ENCODE results near the gene BPIFB1.
A peak's percentile ranks its signal among the peaks of the same experiment; 100 is the strongest.

BPIFB1 gene

DNA sequence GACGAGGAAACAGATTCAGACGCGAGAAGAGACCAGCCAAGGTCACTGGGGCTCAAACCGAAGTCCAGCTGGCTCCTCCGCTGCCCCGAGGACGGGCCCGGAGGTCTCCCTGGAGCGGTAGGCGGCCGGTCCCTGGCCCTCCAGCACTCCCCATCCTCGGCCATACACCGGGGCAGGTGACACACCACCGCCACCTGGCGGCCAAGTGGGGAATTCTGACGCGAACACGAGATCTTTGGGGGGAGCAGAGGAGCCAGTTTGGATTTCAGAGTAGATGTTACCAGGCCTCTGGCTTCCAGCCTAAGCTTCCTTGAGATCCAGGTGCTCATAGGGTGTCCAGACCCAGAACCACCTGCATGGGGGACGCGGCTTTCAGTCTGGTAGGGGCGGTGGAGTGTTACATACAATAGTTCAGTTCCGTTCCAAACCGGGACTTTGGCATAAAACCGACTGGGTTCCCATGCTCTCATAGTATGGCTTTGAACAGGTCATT is 16.1 kb downstream of the BPIFB1 start:
- peak; percentile 39 for DNase-seq

DNA sequence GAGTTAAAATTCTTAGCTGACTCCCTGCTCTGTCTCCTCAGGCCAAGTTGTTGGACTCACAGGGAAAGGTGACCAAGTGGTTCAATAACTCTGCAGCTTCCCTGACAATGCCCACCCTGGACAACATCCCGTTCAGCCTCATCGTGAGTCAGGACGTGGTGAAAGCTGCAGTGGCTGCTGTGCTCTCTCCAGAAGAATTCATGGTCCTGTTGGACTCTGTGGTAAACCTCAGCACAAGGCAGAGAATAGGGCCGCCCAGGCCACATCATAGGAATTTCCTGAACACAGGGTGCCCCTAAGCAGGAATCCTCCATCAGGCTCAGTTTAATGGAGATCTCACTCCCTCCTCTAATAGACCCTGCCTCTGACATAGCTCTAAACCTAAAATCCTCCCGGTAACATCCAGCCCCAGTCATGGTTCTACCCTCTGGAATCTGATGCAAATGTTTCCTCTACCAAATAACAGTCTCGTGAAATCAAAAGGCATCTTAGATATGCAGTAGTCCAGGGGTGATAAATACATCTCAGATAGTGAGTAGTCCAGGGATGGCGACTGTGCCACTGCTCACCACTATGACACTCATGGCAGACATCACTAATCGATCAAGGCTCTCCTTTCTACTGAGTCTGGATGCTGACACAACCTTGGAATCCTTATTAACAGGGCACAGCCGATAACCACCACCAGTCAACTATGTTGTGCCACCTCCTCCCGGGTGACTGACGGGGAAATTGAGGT is 18.3 kb downstream of the BPIFB1 start:
- DNase-seq, result no peak

DNA sequence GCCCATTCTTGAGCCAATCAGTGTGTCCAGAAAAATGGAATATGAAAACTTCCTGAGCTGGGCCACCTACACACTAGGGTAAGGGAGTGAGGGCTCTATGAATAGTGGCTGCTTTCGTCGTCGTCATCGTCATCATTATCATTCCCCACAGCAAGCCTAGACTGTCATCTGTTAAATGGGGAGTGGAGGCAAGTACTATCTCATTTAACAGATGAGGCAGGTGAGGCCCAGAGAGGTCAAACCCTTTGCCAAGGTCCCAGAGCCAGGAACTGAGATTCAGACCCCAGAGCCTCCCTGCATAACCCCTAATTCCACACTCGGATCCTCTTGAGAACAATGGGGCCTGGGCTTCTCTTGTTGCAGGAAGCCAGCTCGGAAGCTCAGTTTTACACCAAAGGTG is 20.6 kb downstream of the BPIFB1 start:
- no peak for DNase-seq

DNA sequence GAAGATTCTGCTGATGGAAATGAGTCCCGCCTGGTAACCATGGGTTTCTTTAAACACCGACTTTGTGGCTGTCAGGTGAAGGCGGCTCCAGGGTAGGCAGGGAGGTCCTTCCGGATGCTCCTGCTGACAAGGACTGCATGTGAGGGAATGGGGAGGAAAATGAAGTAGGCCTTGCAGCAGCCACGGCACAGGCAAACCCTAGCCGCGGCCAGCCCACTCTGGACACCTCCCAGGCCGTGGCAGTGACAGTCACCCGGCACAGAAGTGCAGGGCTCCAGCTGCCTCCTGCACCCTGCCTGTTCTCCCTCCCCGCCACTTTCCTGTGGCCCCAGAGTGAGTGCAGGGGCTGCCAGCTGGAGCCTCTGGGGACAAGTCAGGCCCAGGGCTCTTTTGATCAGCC is 21.0 kb downstream of the BPIFB1 start:
- no peak for DNase-seq

DNA sequence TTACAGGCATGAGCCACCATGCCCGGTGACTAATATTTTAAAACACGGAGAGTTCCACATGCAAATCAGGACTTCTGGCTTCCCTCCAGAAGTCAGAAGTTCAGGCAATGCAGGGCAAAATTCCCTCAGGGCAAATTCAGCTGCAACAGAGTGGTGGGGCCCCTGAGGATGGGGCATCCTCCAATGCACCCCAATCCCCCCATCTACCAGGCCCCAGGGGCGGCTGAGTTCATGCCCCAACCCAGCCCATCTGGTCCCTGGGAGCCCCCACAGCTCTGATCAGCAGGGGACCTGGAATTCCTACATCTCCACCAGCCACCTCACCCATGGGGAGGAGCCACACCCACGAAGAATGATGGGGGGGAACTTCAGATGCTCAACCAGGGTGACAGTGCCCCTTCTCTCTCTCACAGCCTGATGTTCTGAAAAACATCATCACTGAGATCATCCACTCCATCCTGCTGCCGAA is 22.6 kb downstream of the BPIFB1 start:
- no peak for DNase-seq

DNA sequence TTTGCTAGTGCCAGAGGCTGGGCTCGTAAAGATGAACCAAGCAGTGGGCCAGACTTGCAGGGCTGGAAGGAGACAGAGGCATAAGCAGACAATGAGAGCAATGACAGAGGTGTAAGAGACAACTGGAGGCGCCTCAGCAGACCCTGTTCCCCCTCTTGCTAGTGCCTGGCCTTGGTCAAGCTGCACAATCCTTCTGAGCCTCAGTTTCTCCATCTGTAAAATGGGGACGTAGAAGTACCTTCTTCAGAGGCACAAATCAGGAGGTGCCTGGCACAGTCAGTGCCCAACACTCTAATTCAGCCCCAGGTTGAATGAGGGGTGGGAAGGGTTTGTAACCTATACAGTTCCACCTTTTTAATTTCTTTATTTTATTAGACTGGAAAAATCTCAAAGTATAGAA is 23.2 kb downstream of the BPIFB1 start:
- DNase-seq, result no peak

DNA sequence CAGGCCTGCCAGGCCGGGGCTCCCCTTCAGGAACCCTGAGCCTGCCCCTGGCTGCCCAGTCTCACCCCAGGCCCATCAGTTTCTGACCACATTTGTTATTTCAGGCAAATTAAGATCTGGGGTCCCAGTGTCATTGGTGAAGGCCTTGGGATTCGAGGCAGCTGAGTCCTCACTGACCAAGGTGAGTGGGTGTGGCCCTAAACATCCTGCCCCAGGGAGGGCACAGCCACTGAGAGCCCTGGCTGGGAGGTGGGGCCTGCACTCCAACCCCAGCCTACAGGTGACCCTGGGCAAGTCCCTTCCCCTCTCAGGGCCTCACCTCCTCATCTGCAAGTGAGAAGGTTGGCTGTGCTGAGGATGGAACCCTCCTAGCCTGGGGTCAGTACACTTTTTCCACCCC is 23.8 kb downstream of the BPIFB1 start:
- DNase-seq, result no peak

DNA sequence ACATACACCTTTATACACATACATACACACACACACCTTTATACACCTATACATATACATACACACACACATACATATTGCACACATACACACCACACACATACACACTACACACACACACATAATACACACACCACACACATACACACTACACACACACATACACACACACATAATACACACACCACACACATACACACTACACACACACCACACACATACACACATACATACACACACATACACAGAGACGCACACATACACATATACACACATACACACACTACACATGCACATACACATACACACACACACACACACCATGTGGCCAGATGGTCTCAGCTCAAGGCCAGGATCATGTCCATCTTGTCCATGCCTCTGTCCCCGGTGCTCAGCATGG is 25.7 kb downstream of the BPIFB1 start:
- DNase-seq, result no peak

DNA sequence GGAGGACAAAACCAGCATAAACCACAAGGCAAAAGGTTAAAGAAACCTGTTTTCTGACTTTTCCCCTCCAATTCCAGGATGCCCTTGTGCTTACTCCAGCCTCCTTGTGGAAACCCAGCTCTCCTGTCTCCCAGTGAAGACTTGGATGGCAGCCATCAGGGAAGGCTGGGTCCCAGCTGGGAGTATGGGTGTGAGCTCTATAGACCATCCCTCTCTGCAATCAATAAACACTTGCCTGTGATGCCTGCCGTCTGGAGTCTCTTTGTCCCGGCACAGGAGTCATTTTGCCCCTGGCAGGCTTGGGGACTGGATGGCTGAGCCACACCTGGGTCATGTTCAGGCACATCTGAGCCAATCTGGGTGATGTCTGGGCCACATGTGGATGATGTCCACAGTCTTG is 26.6 kb downstream of the BPIFB1 start:
- no peak for DNase-seq

DNA sequence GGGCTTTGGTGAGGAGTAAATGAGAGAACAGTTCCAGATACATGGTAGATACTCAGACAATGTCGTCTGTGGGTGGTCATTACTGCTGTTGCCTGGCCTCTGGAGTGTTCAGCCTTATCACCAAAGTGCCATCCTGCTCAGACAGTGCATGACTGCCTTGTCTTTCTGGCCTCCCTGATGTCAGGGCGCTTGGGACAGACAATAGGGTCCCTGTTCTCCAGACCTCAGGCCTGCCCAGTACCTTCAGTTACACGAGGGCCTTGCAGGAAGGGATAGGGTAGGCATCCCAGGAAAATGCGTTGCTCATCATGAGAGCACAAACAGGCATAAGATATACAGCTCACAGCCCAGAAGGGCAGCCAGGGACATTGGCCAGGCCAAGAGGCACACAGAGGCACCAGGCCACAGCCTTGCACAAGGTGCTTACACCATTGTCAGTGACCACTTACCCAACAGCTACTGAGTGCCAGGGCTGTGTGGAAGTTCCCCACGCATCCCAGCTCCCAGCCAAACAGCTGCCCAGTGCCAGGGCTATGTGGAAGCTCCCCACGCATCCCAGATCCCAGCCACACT is 27.4 kb downstream of the BPIFB1 start:
- no peak for DNase-seq

DNA sequence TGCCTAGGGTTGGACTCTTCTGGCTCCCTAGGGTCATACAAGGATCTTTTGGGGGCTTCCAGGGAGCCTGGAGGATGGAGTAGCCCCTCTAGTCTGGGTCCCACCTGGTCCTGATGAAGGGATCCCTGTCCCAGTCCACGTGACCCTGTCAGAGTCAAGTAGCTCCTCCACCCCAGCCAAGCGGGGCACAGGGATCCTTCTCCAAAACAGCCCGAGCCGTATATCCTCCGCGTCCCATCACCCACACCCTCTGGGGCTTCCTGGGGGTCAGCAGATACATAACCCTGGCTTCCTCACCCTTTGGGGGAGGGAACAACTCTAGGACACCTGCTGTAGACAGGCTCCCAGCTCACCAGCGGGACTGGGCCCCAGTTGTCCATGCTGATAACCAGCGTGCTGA is 28.0 kb downstream of the BPIFB1 start:
- no peak for DNase-seq

DNA sequence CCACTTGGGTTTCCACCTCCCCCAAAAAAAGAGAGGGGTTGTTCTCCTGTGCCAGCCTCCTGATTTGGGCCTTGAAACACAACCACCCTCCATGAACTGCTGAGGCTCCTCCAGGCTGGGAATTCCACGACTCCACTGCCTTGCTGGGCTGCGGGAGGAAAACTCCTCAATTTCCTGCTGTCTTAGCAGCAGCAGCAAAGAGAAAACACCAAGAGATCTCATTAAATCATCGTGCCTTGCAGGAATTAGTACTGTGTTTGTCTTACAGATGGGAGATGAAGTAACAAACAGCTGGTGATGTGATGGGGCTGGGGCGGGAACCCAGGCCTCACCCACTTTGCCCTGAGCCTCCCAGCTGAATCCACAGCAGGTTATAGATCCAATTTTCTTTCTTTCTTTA is 29.0 kb downstream of the BPIFB1 start:
- DNase-seq, result no peak

DNA sequence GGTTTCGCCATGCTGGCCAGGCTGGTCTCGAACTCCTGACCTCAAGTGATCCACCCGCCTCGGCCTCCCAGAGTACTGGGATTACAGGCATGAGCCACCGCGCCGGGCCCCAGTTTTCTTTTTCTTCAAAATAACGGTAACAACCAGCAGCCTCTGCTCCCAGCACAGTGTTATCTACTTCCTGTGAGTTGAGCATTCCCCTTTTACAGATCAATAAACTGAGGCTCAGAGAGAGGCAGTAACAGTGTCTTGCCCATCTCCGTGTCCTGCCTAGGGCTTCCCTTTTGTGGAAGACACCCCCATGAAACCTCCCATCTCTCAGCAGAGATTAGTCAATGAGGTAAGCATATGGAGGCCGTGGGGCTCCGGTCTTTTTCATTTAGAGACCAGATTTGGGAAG is 29.6 kb downstream of the BPIFB1 start:
- no peak for DNase-seq

DNA sequence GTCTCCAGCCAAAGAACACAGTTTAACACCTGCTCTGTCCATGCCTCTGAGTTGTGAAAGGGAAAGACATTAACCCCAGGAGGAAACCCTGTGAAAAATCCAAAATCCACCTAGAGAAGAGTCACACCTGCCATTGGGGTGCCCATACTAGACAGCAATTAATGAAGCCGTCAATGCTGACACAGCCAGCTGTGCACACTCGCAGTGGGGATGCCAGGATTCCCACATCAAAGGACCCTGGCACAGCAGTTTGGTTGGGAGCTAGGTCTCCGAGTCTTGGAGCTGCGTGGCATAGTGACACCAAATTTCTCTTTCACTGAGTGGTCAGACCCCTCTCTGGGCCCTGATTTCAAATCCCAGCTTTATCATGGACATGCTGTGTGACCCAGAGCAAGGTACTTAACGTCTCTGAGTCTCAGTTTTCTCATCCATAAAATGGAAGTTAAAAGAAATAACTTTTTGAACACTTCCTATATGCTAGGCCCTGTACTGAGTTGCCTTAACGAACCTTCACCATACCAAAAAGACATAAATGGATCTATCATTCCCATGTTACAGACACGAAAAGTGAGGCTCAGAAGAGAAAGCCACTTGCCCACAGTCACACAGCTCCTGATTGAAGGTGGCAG is 30.8 kb downstream of the BPIFB1 start:
- no peak for DNase-seq

DNA sequence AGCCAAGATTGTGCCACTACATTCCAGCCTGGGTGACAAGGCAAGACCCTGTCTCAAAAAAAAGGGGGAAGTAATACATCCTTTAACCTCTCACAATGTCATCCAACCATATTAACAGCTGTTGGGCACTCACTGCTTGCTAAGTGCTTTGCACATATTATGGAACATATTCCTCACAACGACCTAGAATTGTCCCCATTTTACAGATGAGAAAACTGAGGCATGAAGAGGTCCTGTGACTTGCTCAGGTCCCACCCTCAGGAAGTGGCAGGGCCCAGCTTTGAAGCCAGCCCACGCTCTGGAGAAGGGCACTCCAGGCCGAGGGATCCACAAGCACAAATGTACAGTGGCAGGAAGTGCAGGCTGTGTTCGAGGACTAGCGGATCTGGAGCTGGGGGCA is 33.3 kb downstream of the BPIFB1 start:
- DNase-seq, result no peak

DNA sequence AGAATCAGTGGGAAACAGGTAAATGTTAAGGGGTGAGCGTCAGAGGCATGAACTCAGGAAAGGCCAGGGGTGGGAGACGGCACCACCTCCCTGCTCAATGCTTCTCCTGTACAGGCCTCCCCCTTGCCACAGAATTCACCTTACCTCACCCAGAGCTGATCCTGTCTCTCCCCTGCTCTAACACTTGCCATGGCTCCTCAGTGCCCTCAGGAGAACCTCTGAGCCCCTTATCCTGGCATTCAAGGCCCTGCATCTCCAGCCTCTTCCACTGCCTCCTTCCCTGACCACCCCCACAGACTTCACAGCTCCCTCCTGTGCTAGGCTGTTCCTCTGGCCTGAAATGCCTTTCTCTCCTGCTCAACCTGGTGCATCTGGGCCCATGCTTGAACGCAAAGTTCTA is 33.9 kb downstream of the BPIFB1 start:
- DNase-seq, result no peak

DNA sequence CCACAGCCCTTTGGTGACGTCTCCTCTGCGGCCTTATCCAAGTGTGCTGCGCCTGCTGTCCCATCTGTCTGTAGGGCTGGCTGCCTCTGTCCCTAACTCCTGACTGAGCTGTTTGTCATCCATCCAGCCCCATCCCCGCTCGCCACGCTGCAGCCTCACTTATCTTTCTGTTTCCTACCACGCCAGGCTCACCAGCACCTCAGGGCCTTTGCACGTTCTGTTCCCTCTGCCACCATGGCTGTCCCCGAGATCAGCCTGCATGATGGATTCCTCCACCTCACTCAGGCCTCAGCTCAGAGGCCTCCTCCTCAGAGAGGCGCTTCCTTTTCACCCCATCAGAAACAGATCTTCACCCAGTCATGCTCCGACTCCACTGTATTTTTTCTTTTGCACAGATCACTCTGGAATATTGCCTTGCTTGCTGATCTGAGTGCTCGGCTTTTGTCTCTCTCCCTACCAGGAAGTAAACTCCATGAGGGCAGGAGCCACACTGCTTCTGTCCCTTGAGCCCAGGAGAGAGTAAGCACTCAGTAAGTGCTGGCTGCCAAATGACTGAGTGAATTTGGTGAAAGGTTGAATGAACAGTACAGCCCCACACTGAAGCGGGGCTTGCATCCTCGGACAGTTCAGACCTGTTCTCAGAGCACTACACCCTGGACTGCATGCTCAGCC is 34.5 kb downstream of the BPIFB1 start:
- no peak for DNase-seq

DNA sequence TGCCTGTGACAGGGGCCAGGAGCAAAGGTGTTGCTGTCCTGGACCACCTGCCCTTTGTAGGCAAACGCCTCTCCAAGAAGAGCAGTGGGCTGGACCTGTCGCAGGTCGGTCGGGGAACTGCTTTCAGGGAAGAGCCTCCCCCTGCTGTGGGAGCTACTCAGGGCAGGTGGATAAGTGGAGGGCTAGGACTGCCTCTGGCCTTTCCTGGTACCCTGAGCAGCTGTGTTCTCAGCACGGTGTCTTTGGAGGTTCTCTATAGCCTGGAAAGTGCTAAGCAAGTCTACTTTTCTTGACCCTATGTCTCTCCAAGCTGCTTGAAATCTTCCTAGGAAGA is 35.0 kb downstream of the BPIFB1 start:
- no peak for DNase-seq

DNA sequence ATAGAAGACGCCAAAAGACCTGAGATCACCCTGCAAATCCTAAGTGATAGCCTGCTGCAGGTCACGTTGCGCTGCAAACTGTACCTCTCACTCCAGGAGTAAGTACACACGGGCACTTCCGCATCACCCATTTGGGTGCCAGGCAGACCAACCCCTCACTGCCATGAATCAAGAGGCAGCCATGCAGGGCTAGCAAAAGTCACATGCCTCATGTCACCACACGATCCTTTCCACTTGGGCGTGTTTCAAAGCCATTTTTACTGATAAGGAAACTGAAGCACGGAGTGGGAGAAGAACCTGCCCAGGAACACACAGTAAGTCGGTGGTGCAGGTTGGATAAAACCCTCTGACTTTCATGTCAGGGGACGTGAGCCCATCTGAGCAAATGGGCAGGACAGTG is 37.0 kb downstream of the BPIFB1 start:
- DNase-seq, result no peak

DNA sequence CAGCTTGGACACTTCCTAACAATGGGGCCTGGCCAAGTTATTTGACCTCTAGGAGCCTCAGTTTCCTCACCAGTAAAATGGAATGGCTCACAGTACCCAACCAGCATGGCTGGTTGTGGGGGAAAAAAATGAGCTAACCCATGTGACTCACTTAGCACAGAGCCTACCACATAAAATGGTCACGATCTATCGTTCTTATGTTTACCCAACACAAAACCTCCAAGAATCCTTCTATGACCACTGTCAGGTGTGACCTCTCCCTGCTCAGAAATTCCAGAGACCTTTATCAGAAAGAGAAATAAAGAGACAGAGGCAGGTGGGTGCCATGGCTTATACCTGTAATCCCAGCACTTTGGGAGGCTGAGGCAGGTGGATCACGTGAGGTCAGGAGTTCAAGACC is 39.4 kb downstream of the BPIFB1 start:
- no peak for DNase-seq

DNA sequence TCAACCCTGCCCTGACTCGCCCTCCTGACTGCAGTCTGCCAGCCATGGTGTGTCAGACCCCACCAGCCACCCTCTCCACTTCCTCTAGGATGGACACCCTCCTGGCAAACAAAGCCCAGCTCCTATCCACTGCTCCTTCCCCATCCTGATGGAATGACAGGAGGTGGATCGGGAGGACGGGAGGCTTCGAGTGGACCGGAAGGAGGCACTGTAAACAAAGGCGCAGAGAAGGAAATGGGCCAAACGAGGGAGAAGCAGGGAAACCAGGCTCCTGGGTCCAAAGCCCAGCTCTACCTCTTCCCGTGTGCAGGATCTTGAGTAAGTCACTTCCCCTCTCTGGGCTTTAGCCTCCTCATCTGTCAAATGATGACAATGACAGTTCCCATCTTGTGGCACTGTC is 40.2 kb downstream of the BPIFB1 start:
- DNase-seq, result no peak

DNA sequence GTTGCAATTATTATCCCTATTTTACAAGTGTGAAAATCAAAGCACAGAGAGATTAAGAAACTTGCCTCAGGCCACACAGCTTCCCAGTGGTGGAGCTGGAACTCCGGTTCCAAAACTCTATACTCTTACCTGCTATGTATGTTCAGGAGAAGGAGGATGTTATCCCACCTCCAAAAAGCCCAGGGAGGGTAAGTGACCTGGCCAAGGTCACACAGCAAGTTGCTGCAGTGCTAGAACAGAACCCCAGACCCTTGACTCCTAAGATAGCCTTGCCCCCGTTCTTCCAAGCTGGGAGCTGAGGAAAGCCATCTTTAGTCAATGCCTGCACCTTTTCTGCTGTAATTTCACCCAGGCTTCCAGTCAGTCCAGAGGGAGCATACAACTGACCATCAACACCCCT is 42.3 kb downstream of the BPIFB1 start:
- no peak for DNase-seq

DNA sequence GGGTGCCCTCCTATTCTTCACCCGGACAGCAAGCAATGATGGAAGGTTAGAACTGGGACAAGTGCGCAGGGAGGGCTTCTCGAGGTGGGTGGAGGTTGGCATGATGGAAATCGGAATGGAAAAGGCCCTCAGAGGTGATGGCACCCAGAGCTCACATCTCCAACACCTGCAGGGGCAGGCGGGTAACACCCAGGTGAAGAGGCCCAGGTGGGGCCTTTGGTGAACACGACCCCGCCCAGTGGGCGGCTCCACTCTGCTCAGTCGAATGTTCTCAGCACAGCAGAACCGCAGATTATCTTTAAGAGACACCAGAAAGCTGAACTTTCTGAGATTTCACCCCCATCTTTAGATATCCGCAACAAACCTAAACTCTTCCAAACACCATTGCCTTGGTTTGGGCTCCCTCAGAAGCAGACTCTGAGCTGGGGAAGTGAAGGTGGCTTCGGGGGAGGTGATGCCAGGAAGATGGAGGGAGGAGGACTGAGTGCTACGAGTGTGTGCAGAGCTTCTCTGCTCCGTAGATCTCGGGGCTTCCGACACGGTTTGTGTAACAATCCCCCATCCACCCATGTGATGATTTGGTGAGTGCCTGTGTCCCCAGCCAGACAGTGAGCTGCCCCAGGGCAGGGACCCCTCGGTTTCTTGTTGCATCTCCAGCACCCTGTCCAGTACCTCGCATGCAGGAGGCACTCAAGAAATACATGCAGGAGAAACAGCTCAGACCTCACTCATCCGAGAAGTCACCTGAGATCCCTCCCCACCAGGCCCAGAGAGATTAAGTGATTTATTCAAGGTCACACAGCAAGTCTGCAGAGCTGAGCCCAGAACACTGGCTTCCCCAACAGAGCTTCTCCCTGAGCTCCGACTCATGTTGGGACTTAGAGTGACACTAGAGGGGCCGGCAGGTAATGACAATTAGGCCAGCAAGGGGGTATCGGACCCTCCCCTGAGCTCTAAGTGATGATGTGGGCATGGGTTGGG is 45.4 kb downstream of the BPIFB1 start:
- DNase-seq, result no peak

Data from inflammatory macrophage treated with lipopolysaccharide for 4 hours (primary cell).